NCI-H345 treated with DMSO at 0.1 percent for 48 hours (cell line): ENCODE measurements around the gene NUDT4.

Source experiments
- DNase-seq: peaks from one replicate; lab custom pipeline; 2025; ENCODE audit not compliant: unreplicated experiment; lab: John Stamatoyannopoulos, UW

Gene NUDT4

GRCh38 chr12:93377252-93378195, at the start of gene NUDT4:
Gene NUDT4 (plus strand): TSS chr12:93377925. CDS start chr12:93378323, 398 bp downstream.
- peak; percentile 82 for DNase-seq

GRCh38 chr12:93333054-93333453, 44.7 kb upstream of the NUDT4 start:
- DNase-seq: no peak

- no peak for DNase-seq
Observed at GRCh38 chr12:93333828-93334227, 43.9 kb upstream of the NUDT4 start.

- DNase-seq: no peak
Observed at GRCh38 chr12:93335603-93336162, 42.0 kb upstream of the NUDT4 start.

GRCh38 chr12:93336291-93336741, 41.4 kb upstream of the NUDT4 start:
- no peak for DNase-seq

- DNase-seq: no peak
Observed at GRCh38 chr12:93338598-93338997, 39.1 kb upstream of the NUDT4 start.

GRCh38 chr12:93339695-93340094, 38.0 kb upstream of the NUDT4 start:
- DNase-seq: no peak

- no peak for DNase-seq
Observed at GRCh38 chr12:93341409-93342049, 36.2 kb upstream of the NUDT4 start.

- DNase-seq: no peak
Observed at GRCh38 chr12:93347054-93347785, 30.5 kb upstream of the NUDT4 start.

GRCh38 chr12:93348575-93349435, 28.9 kb upstream of the NUDT4 start:
- DNase-seq: no peak

GRCh38 chr12:93351726-93352125, 26.0 kb upstream of the NUDT4 start:
- DNase-seq: no peak

GRCh38 chr12:93352321-93352720, 25.4 kb upstream of the NUDT4 start:
- no peak for DNase-seq

- no peak for DNase-seq
Observed at GRCh38 chr12:93356214-93356613, 21.5 kb upstream of the NUDT4 start.

GRCh38 chr12:93358058-93358457, 19.7 kb upstream of the NUDT4 start:
- no peak for DNase-seq

GRCh38 chr12:93358821-93359220, 18.9 kb upstream of the NUDT4 start:
- no peak for DNase-seq

GRCh38 chr12:93360688-93361087, 17.0 kb upstream of the NUDT4 start:
- DNase-seq: no peak

- peak; percentile 32 for DNase-seq
Observed at GRCh38 chr12:93361151-93361919, 16.4 kb upstream of the NUDT4 start.

GRCh38 chr12:93363841-93364297, 13.9 kb upstream of the NUDT4 start:
- no peak for DNase-seq
